Right atrium auricular region (tissue), 2 donors: ENCODE results near the gene ASF1B. TPM values are rescaled to one million over a fixed set of nuclear protein-coding genes. Genes with fewer than 3 reads are reported as not detected.

Source experiments
- DNase-seq: peaks from one replicate; pipeline ENCODE4 v3.0.0-alpha.2; 2019; ENCODE audit warnings: low spot score
- H3K27ac ChIP-seq, 2 donors: fragments of 200-600 bp; sonication (generic); 1 replicate in 1 of 2; 2 replicates in 1 of 2; pipeline ENCODE4 v1.5.1; 2016 to 2019
- H3K27me3 ChIP-seq, 2 donors: fragments of 200-600 bp; sonication (generic); one replicate each; pipeline versions ENCODE4 v1.5.1 to v1.6.0; 2017 to 2019
- H3K36me3 ChIP-seq: fragments of 200-600 bp; sonication (generic); one replicate; pipeline ENCODE4 v1.5.1; 2016
- H3K4me1 ChIP-seq, 2 donors: fragments of 200-600 bp; sonication (generic); one replicate each; pipeline versions ENCODE4 v1.5.1 to v1.6.0; 2017 to 2019
- H3K4me3 ChIP-seq, 2 donors: fragments of 200-600 bp; sonication (generic); 1 replicate in 1 of 2; 2 replicates in 1 of 2; pipeline ENCODE4 v1.5.1; 2017 to 2019; ENCODE audit warnings: mild to moderate bottlenecking in 1 of 2, moderate library complexity in 1 of 2
- H3K9me3 ChIP-seq, 2 donors: fragments of 200-600 bp; sonication (generic); one replicate each; pipeline ENCODE4 v1.5.1; 2019
- total RNA-seq, 2 donors: library from RNA; depleted of rRNA; stranded (reverse); fragments of >200 nt; gene quantifications; one replicate each; pipeline ENCODE4 v1.1.0, GENCODE V29; 2016
- TF ChIP-seq, protein P1 (sequence below), 2 donors: fragments of 200-600 bp; sonication (generic); IDR thresholded peaks; one replicate each; pipeline ENCODE4 v1.5.1; 2019; ENCODE audit warnings: antibody characterized with exemption in 2 of 2

Gene ASF1B
- total RNA-seq, 2 donors from 2014 or later: 0.43 to 1.4 TPM

DNA sequence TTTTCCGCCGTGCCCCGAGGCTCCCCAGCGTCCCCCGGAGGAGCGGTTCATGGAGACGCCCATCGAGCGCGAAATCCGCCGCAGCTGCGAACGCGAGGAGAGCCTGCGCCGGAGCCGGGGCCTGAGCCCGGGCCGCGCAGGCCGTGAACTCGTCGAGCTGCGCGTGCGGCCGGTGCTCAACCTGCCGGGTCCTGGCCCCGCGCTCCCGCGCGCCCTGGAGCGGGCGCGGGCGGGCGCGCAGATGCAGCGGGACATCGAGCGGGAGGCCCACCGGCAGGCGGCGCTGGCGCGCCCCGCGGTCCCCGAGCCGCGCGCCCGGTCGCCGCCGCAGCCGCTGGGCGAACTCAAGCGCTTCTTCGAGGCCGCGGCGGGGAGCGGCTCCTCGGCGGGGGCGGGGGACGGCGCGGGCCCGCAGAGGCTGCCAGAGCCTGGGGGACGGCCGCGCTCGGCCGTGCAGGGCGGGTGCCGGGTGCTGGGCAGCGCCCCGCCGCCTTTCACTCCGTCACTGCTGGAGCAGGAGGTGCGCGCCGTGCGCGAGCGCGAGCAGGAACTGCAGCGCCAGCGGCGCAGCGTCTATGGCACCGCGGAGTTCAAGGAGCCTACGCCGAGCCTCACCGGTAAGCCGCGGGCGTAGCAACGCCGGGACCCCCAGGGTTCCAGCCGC lies 63.0 kb downstream of the ASF1B start:
- peak; percentile 71 for DNase-seq
- TF ChIP-seq, protein P1, sequence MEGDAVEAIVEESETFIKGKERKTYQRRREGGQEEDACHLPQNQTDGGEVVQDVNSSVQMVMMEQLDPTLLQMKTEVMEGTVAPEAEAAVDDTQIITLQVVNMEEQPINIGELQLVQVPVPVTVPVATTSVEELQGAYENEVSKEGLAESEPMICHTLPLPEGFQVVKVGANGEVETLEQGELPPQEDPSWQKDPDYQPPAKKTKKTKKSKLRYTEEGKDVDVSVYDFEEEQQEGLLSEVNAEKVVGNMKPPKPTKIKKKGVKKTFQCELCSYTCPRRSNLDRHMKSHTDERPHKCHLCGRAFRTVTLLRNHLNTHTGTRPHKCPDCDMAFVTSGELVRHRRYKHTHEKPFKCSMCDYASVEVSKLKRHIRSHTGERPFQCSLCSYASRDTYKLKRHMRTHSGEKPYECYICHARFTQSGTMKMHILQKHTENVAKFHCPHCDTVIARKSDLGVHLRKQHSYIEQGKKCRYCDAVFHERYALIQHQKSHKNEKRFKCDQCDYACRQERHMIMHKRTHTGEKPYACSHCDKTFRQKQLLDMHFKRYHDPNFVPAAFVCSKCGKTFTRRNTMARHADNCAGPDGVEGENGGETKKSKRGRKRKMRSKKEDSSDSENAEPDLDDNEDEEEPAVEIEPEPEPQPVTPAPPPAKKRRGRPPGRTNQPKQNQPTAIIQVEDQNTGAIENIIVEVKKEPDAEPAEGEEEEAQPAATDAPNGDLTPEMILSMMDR (IDR thresholded peaks at IDR 0.05): peak; percentile 40 to 76
- H3K4me1 ChIP-seq: peaks cover 0 to 39% of the 10 kb centered on the region in 2 donors

DNA sequence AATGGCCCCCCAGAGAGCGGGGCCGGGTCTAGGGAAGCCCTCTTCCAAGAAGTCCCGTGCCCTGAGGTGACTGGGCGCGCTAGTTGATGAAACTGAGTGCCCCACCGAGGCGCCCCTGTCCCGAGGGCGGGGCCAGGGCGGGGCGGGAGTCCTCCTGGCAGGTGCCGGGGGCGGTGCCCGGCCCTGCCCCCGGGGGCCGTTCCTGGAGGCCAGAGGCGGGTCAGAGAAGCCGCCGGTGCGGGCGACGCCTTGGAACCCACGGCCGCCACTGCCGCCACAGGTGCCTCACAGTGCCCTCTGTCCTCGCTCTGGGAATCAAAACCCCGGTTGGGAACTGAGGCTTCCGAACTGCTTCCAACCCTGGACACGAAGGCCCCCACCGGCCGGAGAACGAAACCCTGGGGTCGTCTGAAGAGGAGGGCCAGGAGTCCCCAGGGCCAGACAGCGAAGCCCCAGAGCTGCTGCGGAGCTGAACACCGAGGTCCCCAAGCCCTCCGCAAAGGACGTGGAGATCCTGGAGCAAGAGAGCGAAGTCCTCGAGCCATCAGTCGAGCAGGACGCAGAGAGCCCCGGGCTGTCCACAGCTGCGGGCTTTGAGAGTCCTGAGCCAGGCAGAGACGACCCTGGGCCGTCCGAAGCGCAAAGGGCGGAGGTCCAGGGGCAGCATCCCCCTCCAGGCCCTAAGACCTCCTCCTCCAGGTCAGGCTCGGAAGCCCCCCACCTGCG lies 63.7 kb downstream of the ASF1B start, which contains the start of gene MISP3:
MISP3 (plus strand) TSS at position 252 of the 726 bp plus-strand sequence. CDS start 524 bp downstream, outside the sequence.
- Histone ChIP-seq H3K4me1 (peaks cover 0 to 39% of the 10 kb centered on the region in 2 donors), H3K9me3 (no peaks in the 10 kb centered on the region), H3K36me3 (no peaks in the 10 kb centered on the region), H3K27me3 (no peaks in the 10 kb centered on the region), H3K27ac (peak within 1 kb of the TSS; percentile 94 to 95), H3K4me3 (peak within 1 kb of the TSS; percentile 70 to 75)
- DNase-seq: no peak
- TF ChIP-seq, protein P1 (IDR thresholded peaks at IDR 0.05): no peak

More for the DNA sequence above, 63.0 kb downstream of the ASF1B start:
- Histone ChIP-seq H3K4me3 (peak overlapping the region; percentile 70 to 75), H3K27ac (peak overlapping the region; percentile 94 to 95), H3K9me3 (no peaks in the 10 kb centered on the region), H3K36me3 (no peaks in the 10 kb centered on the region), H3K27me3 (no peaks in the 10 kb centered on the region)

DNA sequence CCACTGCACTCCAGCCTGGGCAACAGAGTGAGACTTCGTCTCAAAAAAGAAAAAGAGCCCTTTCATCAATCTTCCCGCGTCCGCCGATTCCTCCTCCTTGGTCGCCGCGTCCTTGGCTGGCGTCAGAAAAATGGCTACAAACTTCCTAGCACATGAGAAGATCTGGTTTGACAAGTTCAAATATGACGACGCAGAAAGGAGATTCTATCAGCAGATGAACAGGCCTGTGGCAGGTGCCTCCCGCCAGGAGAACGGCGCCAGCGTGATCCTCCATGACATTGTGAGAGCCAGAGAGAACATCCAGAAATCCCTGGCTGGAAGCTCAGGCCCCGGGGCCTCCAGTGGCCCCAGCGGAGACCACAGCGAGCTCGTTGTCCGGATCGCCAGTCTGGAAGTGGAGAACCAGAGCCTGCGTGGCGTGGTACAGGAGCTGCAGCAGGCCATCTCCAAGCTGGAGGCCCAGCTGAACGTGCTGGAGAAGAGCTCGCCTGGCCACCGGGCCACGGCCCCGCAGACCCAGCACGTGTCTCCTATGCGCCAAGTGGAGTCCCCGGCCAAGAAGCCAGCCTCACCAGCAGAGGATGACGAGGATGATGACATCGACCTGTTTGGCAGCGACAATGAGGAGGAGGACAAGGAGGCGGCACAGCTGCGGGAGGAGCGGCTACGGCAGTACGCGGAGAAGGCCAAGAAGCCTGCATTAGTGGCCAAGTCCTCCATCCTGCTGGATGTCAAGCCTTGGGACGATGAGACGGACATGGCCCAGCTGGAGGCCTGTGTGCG lies 65.9 kb downstream of the ASF1B start:
- no peaks in the 10 kb centered on the region for H3K36me3 ChIP-seq
- H3K27ac ChIP-seq: no peak overlapping the region
- no peaks in the 10 kb centered on the region for H3K9me3 ChIP-seq
- DNase-seq: peak; percentile 61
- TF ChIP-seq, protein P1 (IDR thresholded peaks at IDR 0.05): no peak
- no peak overlapping the region for H3K4me3 ChIP-seq
- H3K27me3 ChIP-seq: no peaks in the 10 kb centered on the region
- H3K4me1 ChIP-seq: peaks cover 0 to 34% of the 10 kb centered on the region in 2 donors

Other genes with a start within 250 kb of the ASF1B start
- gene BRME1, start 230.5 kb downstream of the ASF1B start, total RNA-seq: under 1 TPM; 0.28 to 0.70 TPM
- gene CC2D1A, start 230.4 kb downstream of the ASF1B start, total RNA-seq: 10 to 100 TPM; 16.1 to 22.6 TPM
- gene PODNL1, start 198.2 kb downstream of the ASF1B start, total RNA-seq: 1 to 10 TPM in 1 of 2 donors, under 1 TPM in 1; 0.47 to 1.1 TPM
- 10 to 100 TPM; 10.6 to 12.2 TPM for gene DCAF15, start 184.1 kb downstream of the ASF1B start, total RNA-seq
- gene RFX1, start 130.3 kb downstream of the ASF1B start, total RNA-seq: 1 to 10 TPM; 3.2 to 5.2 TPM
- gene RLN3, start 108.4 kb downstream of the ASF1B start, total RNA-seq: not detected
- 1 to 10 TPM; 3.5 to 3.7 TPM for gene IL27RA, start 104.8 kb downstream of the ASF1B start, total RNA-seq
- gene PALM3, start 74.5 kb downstream of the ASF1B start, total RNA-seq: under 1 TPM; 0.28 to 0.37 TPM
- 10 to 100 TPM in 1 of 2 donors, 1 to 10 TPM in 1; 8.7 to 12.1 TPM for gene MISP3, start 63.8 kb downstream of the ASF1B start, total RNA-seq
- gene C19orf67, start 50.8 kb downstream of the ASF1B start, total RNA-seq: not detected
- gene SAMD1, start 45.8 kb downstream of the ASF1B start, total RNA-seq: 10 to 100 TPM; 20.2 to 38.2 TPM
- gene PRKACA, start 18.8 kb downstream of the ASF1B start, total RNA-seq: 100 to 1,000 TPM; 144 to 185 TPM
- 10 to 100 TPM; 21.0 to 31.2 TPM for gene ADGRL1, start 69.6 kb upstream of the ASF1B start, total RNA-seq
- gene ADGRE5, start 244.9 kb upstream of the ASF1B start, total RNA-seq: 10 to 100 TPM; 33.9 to 37.3 TPM